BE2C (cell line): Measurements from ENCODE around the gene CNNM2.

Experiments used
- DNase-seq: peaks from one replicate; pipeline ENCODE4 v3.0.0-alpha.2; 2020
- H3K27me3 ChIP-seq: fragments of 250-450 bp; sonication (Bioruptor Pico); 2 replicates; pipeline ENCODE4 v1.5.1; 2020; ENCODE audit warnings: mild to moderate bottlenecking
- H3K36me3 ChIP-seq: fragments of 250-450 bp; sonication (Bioruptor Pico); 2 replicates; pipeline ENCODE4 v1.5.1; 2020; ENCODE audit warnings: mild to moderate bottlenecking
- H3K4me1 ChIP-seq: fragments of 250-450 bp; sonication (Bioruptor Pico); 2 replicates; pipeline ENCODE4 v1.5.1; 2020
- H3K4me3 ChIP-seq: 2 replicates; pipeline ENCODE4 v1.5.1; 2011; ENCODE audit warnings: low read depth, low read length
- H3K9me3 ChIP-seq: fragments of 250-450 bp; sonication (Bioruptor Pico); 2 replicates; pipeline ENCODE4 v1.5.1; 2020
- CTCF ChIP-seq: IDR thresholded peaks from 2 replicates; pipeline ENCODE4 v1.5.1; 2012; ENCODE audit warnings: mild to moderate bottlenecking, low read depth, low read length

The CNNM2 gene

GRCh38 chr10:102904346-102904745 lies 13.7 kb upstream of the CNNM2 start:
- Histone ChIP-seq H3K4me1 (no peaks in the 10 kb centered on the region), H3K9me3 (no peaks in the 10 kb centered on the region), H3K27me3 (no peaks in the 10 kb centered on the region), H3K36me3 (0 out of 2 replicates have a peak, but pooled peaks cover 3% of the 10 kb centered on the region), H3K4me3 (no peak overlapping the region)
- no peak for DNase-seq
- TF ChIP-seq CTCF: no peak

- no peak for TF ChIP-seq CTCF
- no peaks in the 10 kb centered on the region for H3K4me1 ChIP-seq
- H3K36me3 ChIP-seq: no peaks in the 10 kb centered on the region
- DNase-seq: no peak
- H3K9me3 ChIP-seq: no peaks in the 10 kb centered on the region
- H3K27me3 ChIP-seq: no peaks in the 10 kb centered on the region
- no peak overlapping the region for H3K4me3 ChIP-seq
These were observed 11.6 kb upstream of the CNNM2 start for GRCh38 chr10:102906507-102906906.

GRCh38 chr10:102914781-102915180 lies 3.3 kb upstream of the CNNM2 start:
- H3K4me3 ChIP-seq: no peak overlapping the region

GRCh38 chr10:102916173-102916572 lies 1.9 kb upstream of the CNNM2 start:
- no peaks in the 10 kb centered on the region for H3K27me3 ChIP-seq
- DNase-seq: no peak
- H3K36me3 ChIP-seq: no peaks in the 10 kb centered on the region
- H3K4me3 ChIP-seq: peak overlapping the region; percentile 73
- H3K4me1 ChIP-seq: no peaks in the 10 kb centered on the region
- no peaks in the 10 kb centered on the region for H3K9me3 ChIP-seq
- peak; percentile 11; the same call in 1 of the 2 replicates for TF ChIP-seq CTCF

More at GRCh38 chr10:102914781-102915180, 3.3 kb upstream of the CNNM2 start:
- no peaks in the 10 kb centered on the region for H3K9me3 ChIP-seq
- no peak for DNase-seq
- no peaks in the 10 kb centered on the region for H3K36me3 ChIP-seq
- H3K27me3 ChIP-seq: no peaks in the 10 kb centered on the region
- TF ChIP-seq CTCF: no peak
- H3K4me1 ChIP-seq: no peaks in the 10 kb centered on the region

- H3K4me1 ChIP-seq: no peaks in the 10 kb centered on the region
- TF ChIP-seq CTCF: peak; percentile 83
- peak; percentile 84 for DNase-seq
- H3K36me3 ChIP-seq: no peaks in the 10 kb centered on the region
- no peaks in the 10 kb centered on the region for H3K27me3 ChIP-seq
- no peaks in the 10 kb centered on the region for H3K9me3 ChIP-seq
- H3K4me3 ChIP-seq: peak overlapping the region; percentile 73
These were observed 656 bp upstream of the CNNM2 start for GRCh38 chr10:102917314-102917961.

GRCh38 chr10:102918817-102919245 lies 737 bp downstream of the CNNM2 start:
- peak; percentile 11 for DNase-seq
- H3K4me1 ChIP-seq: no peaks in the 10 kb centered on the region

More at GRCh38 chr10:102918817-102919245, 737 bp downstream of the CNNM2 start:
- Histone ChIP-seq H3K9me3 (no peaks in the 10 kb centered on the region), H3K36me3 (no peaks in the 10 kb centered on the region), H3K27me3 (no peaks in the 10 kb centered on the region), H3K4me3 (peak overlapping the region; percentile 84)
- no peak for TF ChIP-seq CTCF
